ENCODE measurements around the gene RIC3. TPM values are rescaled to one million over a fixed set of nuclear protein-coding genes. Genes with fewer than 3 reads are reported as not detected.
A peak's percentile ranks its signal among the peaks of the same experiment; 100 is the strongest.

RIC3 gene
- total and polyA plus RNA-seq, 2 of the 8 experiments (the other 6 are each of a cell fraction or from before 2014, with no cell fraction given), result 6.4 to 15.5 TPM

DNA sequence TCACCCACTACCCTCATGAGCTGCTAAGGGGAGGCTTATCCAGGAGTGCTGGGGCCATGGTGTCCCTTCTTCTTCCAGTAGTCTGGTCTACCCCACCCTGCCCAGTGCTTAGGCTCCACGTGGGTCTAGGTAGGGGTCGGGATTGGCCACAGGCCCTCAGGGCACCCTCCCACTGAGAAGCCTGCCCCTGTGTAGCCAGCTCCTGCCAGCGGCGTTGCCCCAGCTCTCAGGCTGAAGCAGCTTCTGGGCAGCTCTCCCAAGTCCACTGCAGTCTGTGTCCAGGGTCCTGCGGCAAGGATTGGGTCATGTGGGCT lies 24.0 kb upstream of the RIC3 start:
- Histone ChIP-seq H3K9me3 (ENCODE audit: insufficient read depth in 2 of 2, low read depth in 1 of 2, low read length in 1 of 2) (no peaks in the 10 kb centered on the region), H2BK15ac (ENCODE audit: low read length) (no peak overlapping the region), H2BK120ac (replicated peaks; ENCODE audit: low read depth, low read length) (no peak overlapping the region), H2BK5ac (ENCODE audit: low read depth, low read length) (no peak overlapping the region), H3K14ac (ENCODE audit: insufficient read length) (no peak overlapping the region), H2AFZ (ENCODE audit: low read length) (peak overlapping the region; percentile 98), H3K9ac (replicated peaks in 1 of 4; ENCODE audit: extremely low read depth in 1 of 4, low read depth in 3 of 4, low read length in 3 of 4) (no peak overlapping the region), H3K36me3 (ENCODE audit: control insufficient read depth in 2 of 4, insufficient read depth in 4 of 4, low read length in 3 of 4) (no peaks in the 10 kb centered on the region), H3K18ac (ENCODE audit: extremely low read depth, low read length) (no peak overlapping the region), H3K27me3 (replicated peaks in 1 of 4; ENCODE audit: control insufficient read depth in 3 of 4, extremely low read depth in 1 of 4, insufficient read depth in 3 of 4, low read length in 3 of 4) (peaks cover 0 to 10% (median under 1%) of the 10 kb centered on the region in 4 experiments; a peak in 1 of 7 replicates), H4K5ac (ENCODE audit: insufficient read length, low read depth, low read length) (no peak overlapping the region), H2BK20ac (ENCODE audit: low read length) (no peak overlapping the region; the same call in 1 of the 2 replicates), H3K4me3 (ENCODE audit: extremely low read depth in 1 of 4, insufficient read depth in 2 of 4, low read depth in 3 of 4, low read length in 4 of 4) (no peak overlapping the region), H2BK12ac (ENCODE audit: low read depth, low read length) (no peak overlapping the region), H4K91ac (replicated peaks; ENCODE audit: insufficient read length, low read length) (peak overlapping the region; percentile 35), H3K4ac (replicated peaks; ENCODE audit: insufficient read length, low read depth, low read length) (no peak overlapping the region), H4K8ac (ENCODE audit: extremely low read depth, insufficient read depth, low read length) (peak overlapping the region; percentile 80; the same call in 1 of the 2 replicates), H3K4me1 (replicated peaks in 1 of 4; ENCODE audit: control insufficient read depth in 3 of 4, insufficient read depth in 4 of 4, low read length in 3 of 4) (peaks cover 0 to 3% (median 0%) of the 10 kb centered on the region in 4 experiments; a peak in 2 of 7 replicates), H3K23ac (ENCODE audit: insufficient read length) (no peak overlapping the region), H4K20me1 (replicated peaks in 1 of 2; ENCODE audit: control insufficient read depth in 1 of 2, insufficient read depth in 2 of 2, low read length in 2 of 2) (no peaks in the 10 kb centered on the region), H3K23me2 (ENCODE audit: low read depth, low read length) (no peaks in the 10 kb centered on the region; the same call in 1 of the 2 replicates), H3K79me2 (ENCODE audit: control insufficient read depth in 1 of 2, insufficient read depth in 2 of 2, low read length in 2 of 2) (no peaks in the 10 kb centered on the region), H3K79me1 (ENCODE audit: low read depth, low read length) (no peaks in the 10 kb centered on the region), H3K27ac (ENCODE audit: low read depth, low read length) (no peak overlapping the region), H2AK5ac (ENCODE audit: low read depth, low read length) (no peak overlapping the region), H3K56ac (replicated peaks; ENCODE audit: insufficient read length, low read depth, low read length) (no peak overlapping the region), H3K4me2 (ENCODE audit: insufficient read depth in 1 of 2, low read depth in 2 of 2, low read length in 2 of 2) (peak overlapping the region in 1 of 2 experiments; percentile 27; a peak in 1 of 4 replicates)
- 75% methylated on average over 5 of the region's 5 CpGs; no CpG with 5 or more reads in 1 of the 2 experiments for WGBS, 2 experiments (ENCODE audit: extremely low coverage in 1 of 2, insufficient coverage in 1 of 2, insufficient read length in 1 of 2, insufficient replicate concordance in 2 of 2, low coverage in 1 of 2, low lambda C conversion rate in 2 of 2, missing lambda C conversion rate in 1 of 2)
- FAIRE-seq (no peak), DNase-seq (ENCODE audit: low read depth in 1 of 2, low spot score in 2 of 2) (no peak)
- TF ChIP-seq SIX5 (IDR thresholded peaks at IDR 0.05; ENCODE audit: low read depth, low read length), result no peak
- TF ChIP-seq, protein P1, sequence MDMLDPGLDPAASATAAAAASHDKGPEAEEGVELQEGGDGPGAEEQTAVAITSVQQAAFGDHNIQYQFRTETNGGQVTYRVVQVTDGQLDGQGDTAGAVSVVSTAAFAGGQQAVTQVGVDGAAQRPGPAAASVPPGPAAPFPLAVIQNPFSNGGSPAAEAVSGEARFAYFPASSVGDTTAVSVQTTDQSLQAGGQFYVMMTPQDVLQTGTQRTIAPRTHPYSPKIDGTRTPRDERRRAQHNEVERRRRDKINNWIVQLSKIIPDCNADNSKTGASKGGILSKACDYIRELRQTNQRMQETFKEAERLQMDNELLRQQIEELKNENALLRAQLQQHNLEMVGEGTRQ (IDR thresholded peaks at IDR 0.05; ENCODE audit: low read length), result peak; percentile 37; the same call in 1 of the 2 replicates
- POLR2A ChIA-PET (ENCODE audit: partially characterized antibody), result interaction anchor here (0.9 to 1.9 kb wide), 2 partner anchors 11 to 25 kb away, joined by 3 to 4 read pairs; no protein-coding TSS in a partner anchor
- CTCF ChIA-PET (ENCODE audit: partially characterized antibody), result interaction anchor here (0.6 to 13.8 kb wide), 41 partner anchors 9 to 1494 kb away, joined by 3 to 342 read pairs (median 4); partner anchors contain the start of genes LMO1 and RIC3
